Prostate gland (tissue), 2 donors: ENCODE measurements around the gene EHD3. TPM values are rescaled to one million over a fixed set of nuclear protein-coding genes. Genes with fewer than 3 reads are reported as not detected.

Experiments used
- DNase-seq: peaks from one replicate; pipeline ENCODE4 v3.0.0-alpha.2; 2019; ENCODE audit warnings: low spot score
- H3K27ac ChIP-seq, 2 donors: fragments of 200-600 bp; sonication (generic); 2 replicates each; pipeline ENCODE4 v1.5.1; 2017 to 2019
- H3K27me3 ChIP-seq: fragments of 200-600 bp; sonication (generic); replicated peaks from 2 replicates; pipeline ENCODE4 v1.5.1; 2019; ENCODE audit not compliant: insufficient read depth
- H3K36me3 ChIP-seq, 2 donors: fragments of 200-600 bp; sonication (generic); 1 replicate in 1 of 2; 2 replicates in 1 of 2; pipeline versions ENCODE4 v1.5.1 to v1.8.1; 2017 to 2019
- H3K4me1 ChIP-seq: fragments of 200-600 bp; sonication (generic); replicated peaks from 2 replicates; pipeline ENCODE4 v1.5.1; 2019
- H3K4me3 ChIP-seq, 2 donors: fragments of 200-600 bp; sonication (generic); 2 replicates each; pipeline ENCODE4 v1.5.1; 2017 to 2019
- H3K9me3 ChIP-seq: fragments of 200-600 bp; sonication (generic); 2 replicates; pipeline ENCODE4 v1.5.1; 2017
- POLR2A ChIP-seq: fragments of 450-650 bp; IDR thresholded peaks from one replicate; pipeline ENCODE4 v1.6.1; 2016; ENCODE audit warnings: antibody characterized with exemption, mild to moderate bottlenecking
- POLR2AphosphoS5 ChIP-seq: sonication (generic); formaldehyde crosslinking; IDR thresholded peaks from one replicate; pipeline ENCODE4 v1.6.1; 2017; ENCODE audit warnings: antibody characterized with exemption
- whole genome bisulfite sequencing: methylation state at CpG from one replicate; pipeline ENCODE4 v1.1.5; 2018; 5-methylcytosine and 5-hydroxymethylcytosine counted together
- intact Hi-C: fragments of 100-400 bp; cut with DNase I; formaldehyde crosslinking; loops from one replicate; pipeline ENCODE4 v1.14.2; 2022
- total RNA-seq, 2 donors: library from RNA; depleted of rRNA; stranded (reverse); fragments of >200 nt; gene quantifications; one replicate each; pipeline ENCODE4 v1.1.0, GENCODE V29; 2016
- TF ChIP-seq, protein P1 (sequence below), 4 experiments: fragments of 200-600 bp in 2 of 4; fragments of 450-650 bp in 2 of 4; sonication (generic) in 2 of 4; IDR thresholded peaks; 1 replicate in 3 of 4; 2 replicates in 1 of 4; pipeline ENCODE4 v1.5.1; 2016 to 2019; ENCODE audit warnings: antibody characterized with exemption in 4 of 4, mild to moderate bottlenecking in 2 of 4, moderate library complexity in 2 of 4

EHD3 gene
- total RNA-seq, 2 donors from 2014 or later: 7.2 to 7.9 TPM

DNA sequence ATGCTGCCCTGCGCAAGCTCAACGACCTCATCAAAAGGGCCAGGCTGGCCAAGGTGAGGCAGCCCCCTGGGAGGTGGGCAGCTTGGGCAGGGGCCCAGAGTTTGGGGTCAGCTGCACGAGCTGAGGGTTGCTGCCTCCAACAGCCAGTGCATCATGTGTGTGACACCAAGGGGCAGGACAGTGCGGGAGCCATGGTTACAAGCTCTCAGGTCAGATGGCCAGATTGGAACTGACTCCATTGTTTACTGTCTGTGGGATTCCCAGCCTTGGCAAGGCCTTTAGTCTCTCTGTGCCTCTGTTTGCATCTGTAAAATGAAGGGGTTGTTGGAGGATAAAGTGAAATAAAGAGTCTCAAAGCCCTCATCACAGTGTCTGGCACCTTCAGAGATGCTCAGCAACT is 26.9 kb downstream of the EHD3 start:
- DNase-seq: no peak
- H3K27me3 ChIP-seq: no peaks in the 10 kb centered on the region
- WGBS: 84% methylated on average over 4 of the region's 4 CpGs
- no peak overlapping the region for H3K27ac ChIP-seq
- no peaks in the 10 kb centered on the region for H3K36me3 ChIP-seq
- no peaks in the 10 kb centered on the region for H3K4me1 ChIP-seq
- intact Hi-C loops: no loop called here
- H3K9me3 ChIP-seq: no peaks in the 10 kb centered on the region
- H3K4me3 ChIP-seq: no peak overlapping the region
- TF ChIP-seq POLR2AphosphoS5: no peak
- TF ChIP-seq, protein P1, sequence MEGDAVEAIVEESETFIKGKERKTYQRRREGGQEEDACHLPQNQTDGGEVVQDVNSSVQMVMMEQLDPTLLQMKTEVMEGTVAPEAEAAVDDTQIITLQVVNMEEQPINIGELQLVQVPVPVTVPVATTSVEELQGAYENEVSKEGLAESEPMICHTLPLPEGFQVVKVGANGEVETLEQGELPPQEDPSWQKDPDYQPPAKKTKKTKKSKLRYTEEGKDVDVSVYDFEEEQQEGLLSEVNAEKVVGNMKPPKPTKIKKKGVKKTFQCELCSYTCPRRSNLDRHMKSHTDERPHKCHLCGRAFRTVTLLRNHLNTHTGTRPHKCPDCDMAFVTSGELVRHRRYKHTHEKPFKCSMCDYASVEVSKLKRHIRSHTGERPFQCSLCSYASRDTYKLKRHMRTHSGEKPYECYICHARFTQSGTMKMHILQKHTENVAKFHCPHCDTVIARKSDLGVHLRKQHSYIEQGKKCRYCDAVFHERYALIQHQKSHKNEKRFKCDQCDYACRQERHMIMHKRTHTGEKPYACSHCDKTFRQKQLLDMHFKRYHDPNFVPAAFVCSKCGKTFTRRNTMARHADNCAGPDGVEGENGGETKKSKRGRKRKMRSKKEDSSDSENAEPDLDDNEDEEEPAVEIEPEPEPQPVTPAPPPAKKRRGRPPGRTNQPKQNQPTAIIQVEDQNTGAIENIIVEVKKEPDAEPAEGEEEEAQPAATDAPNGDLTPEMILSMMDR (IDR thresholded peaks at IDR 0.05): no peak
- no peak for TF ChIP-seq POLR2A

DNA sequence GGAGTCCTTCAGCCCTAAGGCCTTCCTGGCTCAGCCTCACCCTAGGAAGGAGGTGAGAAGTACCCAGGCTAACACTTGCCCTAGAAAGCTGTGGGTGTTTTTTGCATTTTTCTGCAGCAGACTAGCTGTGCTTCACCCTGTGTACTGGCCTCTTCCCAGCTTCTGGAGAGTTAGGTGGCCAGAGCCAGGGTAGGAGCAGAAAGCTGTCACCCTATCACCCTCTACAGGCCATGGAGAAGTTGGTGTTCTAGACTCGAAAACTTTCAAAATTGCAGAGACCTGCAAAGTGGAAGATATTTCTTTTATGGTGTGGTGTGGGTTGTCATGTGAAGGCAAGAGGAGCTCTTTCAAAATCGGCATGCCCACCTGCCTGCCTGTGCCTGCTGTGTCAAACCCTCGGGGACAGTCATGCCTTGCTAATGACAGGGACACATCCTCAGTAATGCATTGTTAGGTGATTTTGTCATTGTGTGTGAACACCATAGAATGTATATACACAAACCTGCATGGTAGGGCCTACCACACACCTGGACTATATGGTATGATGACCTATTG is 29.8 kb downstream of the EHD3 start:
- no peak for DNase-seq
- Histone ChIP-seq H3K4me3 (no peak overlapping the region), H3K9me3 (no peaks in the 10 kb centered on the region), H3K4me1 (no peaks in the 10 kb centered on the region), H3K27ac (no peak overlapping the region), H3K27me3 (no peaks in the 10 kb centered on the region), H3K36me3 (no peaks in the 10 kb centered on the region)
- intact Hi-C loops: no loop called here
- TF ChIP-seq POLR2A (no peak), POLR2AphosphoS5 (no peak)
- TF ChIP-seq, protein P1 (IDR thresholded peaks at IDR 0.05): no peak
- WGBS: 76% methylated on average over 3 of the region's 3 CpGs

DNA sequence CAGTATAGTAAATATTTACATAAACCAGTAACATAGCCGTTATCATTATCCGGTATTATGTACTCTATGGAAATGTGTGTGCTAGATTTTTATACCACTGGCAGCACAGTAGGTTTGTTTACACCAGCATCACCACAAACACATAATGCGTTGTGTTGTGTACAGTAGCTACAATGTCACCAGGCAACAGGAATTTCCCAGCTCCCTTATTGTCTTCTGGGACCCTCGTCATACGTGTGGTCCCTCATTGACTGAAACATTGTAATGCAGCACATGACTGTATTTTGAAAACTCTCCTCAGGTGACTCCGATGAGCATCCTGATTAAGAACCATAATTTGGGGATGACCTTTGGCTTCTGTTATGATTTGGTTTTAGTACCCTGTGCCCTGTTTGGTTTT is 31.3 kb downstream of the EHD3 start:
- no peaks in the 10 kb centered on the region for H3K9me3 ChIP-seq
- intact Hi-C loops: no loop called here
- no peak for TF ChIP-seq POLR2A
- no peak for TF ChIP-seq POLR2AphosphoS5
- H3K27ac ChIP-seq: no peak overlapping the region
- WGBS: 85% methylated on average over 6 of the region's 6 CpGs
- no peak overlapping the region for H3K4me3 ChIP-seq
- no peaks in the 10 kb centered on the region for H3K4me1 ChIP-seq
- H3K27me3 ChIP-seq: no peaks in the 10 kb centered on the region
- no peaks in the 10 kb centered on the region for H3K36me3 ChIP-seq
- DNase-seq: no peak

DNA sequence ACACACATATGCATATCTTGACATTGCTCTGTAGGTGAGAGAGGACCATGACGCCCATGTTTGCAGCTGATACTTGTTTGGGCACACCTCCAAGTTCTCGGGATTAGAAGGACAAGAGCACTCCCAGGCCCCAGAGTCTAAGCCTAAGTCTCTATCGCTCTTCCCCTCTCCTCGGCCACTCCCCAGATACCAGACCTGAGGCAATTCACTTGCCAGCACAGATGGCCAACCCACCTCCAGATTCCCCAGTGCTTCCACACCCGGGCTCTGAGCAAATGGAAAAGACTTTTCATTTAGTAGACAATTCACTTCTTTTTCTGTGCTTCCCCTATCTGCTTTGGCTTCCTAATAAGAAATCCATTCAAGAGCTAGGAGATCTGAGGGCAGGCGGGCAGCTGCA is 32.9 kb downstream of the EHD3 start:
- DNase-seq: no peak
- Histone ChIP-seq H3K4me3 (no peak overlapping the region), H3K36me3 (no peaks in the 10 kb centered on the region), H3K4me1 (no peaks in the 10 kb centered on the region), H3K27ac (no peak overlapping the region), H3K27me3 (no peaks in the 10 kb centered on the region), H3K9me3 (no peaks in the 10 kb centered on the region)
- TF ChIP-seq, protein P1 (IDR thresholded peaks at IDR 0.05): no peak
- no peak for TF ChIP-seq POLR2A
- no peak for TF ChIP-seq POLR2AphosphoS5
- intact Hi-C loops: no loop called here
- 80% methylated on average over 6 of the region's 6 CpGs for WGBS

DNA sequence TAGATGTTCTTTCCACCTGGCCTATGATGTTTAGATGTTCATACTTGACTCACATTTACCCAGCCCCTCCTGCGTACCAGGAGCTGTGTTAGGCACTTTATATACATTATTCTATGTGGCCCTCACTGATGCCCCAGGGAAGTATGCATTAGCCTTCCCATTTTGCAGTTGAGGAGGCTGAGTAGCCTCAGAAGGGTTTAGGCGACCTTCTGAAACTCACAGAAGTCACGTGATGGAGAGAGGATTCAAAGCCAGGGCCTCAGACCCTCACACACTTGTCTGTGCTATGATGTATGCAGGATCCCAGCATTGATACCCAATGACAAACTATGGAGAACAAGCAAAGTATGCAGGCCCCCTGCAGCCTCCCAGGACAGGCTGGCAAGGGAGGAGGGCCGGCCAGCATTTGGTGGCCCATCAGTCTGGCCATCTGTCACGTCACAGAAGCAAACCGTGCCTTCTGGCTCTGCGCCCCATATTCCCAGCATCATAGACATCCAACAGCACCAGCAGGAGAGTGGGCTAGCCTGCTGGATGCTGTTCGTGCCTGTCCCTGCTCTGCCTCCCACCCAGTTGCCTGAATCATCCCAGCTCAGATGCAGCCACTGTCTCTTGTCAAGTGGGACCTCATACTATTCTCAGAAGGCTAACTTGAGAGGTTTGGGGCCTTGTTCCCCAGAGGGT is 33.6 kb downstream of the EHD3 start:
- TF ChIP-seq, protein P1 (IDR thresholded peaks at IDR 0.05): no peak
- TF ChIP-seq POLR2A (no peak), POLR2AphosphoS5 (no peak)
- DNase-seq: no peak
- Histone ChIP-seq H3K36me3 (no peaks in the 10 kb centered on the region), H3K27me3 (no peaks in the 10 kb centered on the region), H3K4me3 (no peak overlapping the region), H3K9me3 (no peaks in the 10 kb centered on the region), H3K4me1 (no peaks in the 10 kb centered on the region), H3K27ac (no peak overlapping the region)
- 88% methylated on average over 8 of the region's 8 CpGs for WGBS
- intact Hi-C loops: no loop called here
